OCI-LY3 (cell line): ENCODE data around the gene HABP2.

ENCODE experiments used
- H2AFZ ChIP-seq: fragments of 200-600, 300-600 bp; shearing (Covaris generic); 2 replicates; pipeline ENCODE4 v1.6.0; 2014; ENCODE audit warnings: antibody characterized with exemption, low read depth, low read length
- H3K27ac ChIP-seq: fragments of 200-600, 300-600 bp; sonication (generic); 2 replicates; pipeline ENCODE4 v1.5.1; 2014; ENCODE audit warnings: mild to moderate bottlenecking, low read length, moderate library complexity, mixed read lengths
- H3K27me3 ChIP-seq: fragments of 200-600, 300-600 bp; sonication (generic); 2 replicates; pipeline ENCODE4 v1.6.1; 2014; ENCODE audit warnings: low read depth, low read length, mixed read lengths
- H3K36me3 ChIP-seq: fragments of 200-600, 300-600 bp; sonication (generic); replicated peaks from 2 replicates; pipeline ENCODE3; 2014; ENCODE audit warnings: low read depth, low read length, mixed read lengths
- H3K4me1 ChIP-seq: fragments of 300-600, 200-600 bp; sonication (generic); 2 replicates; pipeline ENCODE4 v1.6.1; 2014; ENCODE audit warnings: low read length, mixed read lengths
- H3K4me2 ChIP-seq: fragments of 200-600, 300-600 bp; sonication (generic); 2 replicates; pipeline ENCODE4 v1.6.1; 2014; ENCODE audit warnings: low read length, mixed read lengths
- H3K4me3 ChIP-seq: fragments of 300-600, 200-600 bp; sonication (generic); 2 replicates; pipeline ENCODE4 v1.5.1; 2014; ENCODE audit warnings: antibody characterized with exemption, mild to moderate bottlenecking, low read length, moderate library complexity
- H3K79me2 ChIP-seq: fragments of 300-600, 200-600 bp; shearing (Covaris generic); 2 replicates; pipeline ENCODE4 v1.6.1; 2014; ENCODE audit warnings: mild to moderate bottlenecking, low read length, mixed read lengths
- H3K9ac ChIP-seq: fragments of 300-600, 200-600 bp; shearing (Covaris generic); 2 replicates; pipeline ENCODE4 v1.6.0; 2014; ENCODE audit warnings: mild to moderate bottlenecking, low read length, moderate library complexity
- H3K9me3 ChIP-seq: fragments of 200-600, 300-600 bp; shearing (Covaris generic); 2 replicates; pipeline ENCODE4 v1.6.1; 2014; ENCODE audit warnings: low read length, mixed read lengths; ENCODE audit not compliant: insufficient read depth
- H4K20me1 ChIP-seq: fragments of 200-600, 300-600 bp; sonication (generic); 2 replicates; pipeline ENCODE4 v1.6.1; 2016; ENCODE audit warnings: low read length, mixed read lengths; ENCODE audit not compliant: insufficient read depth
- EZH2phosphoT487 ChIP-seq: fragments of 200-600 bp; shearing (Covaris generic); IDR thresholded peaks from 2 replicates; pipeline ENCODE4 v1.6.1; 2018; ENCODE audit warnings: antibody characterized with exemption, mixed run types, low read depth
- TF ChIP-seq, protein P1 (sequence below): fragments of 200-600, 300-600 bp; sonication (generic); IDR thresholded peaks from 2 replicates; pipeline ENCODE4 v1.5.1; 2014; ENCODE audit warnings: antibody characterized with exemption, low read length, low read depth

The HABP2 gene

DNA sequence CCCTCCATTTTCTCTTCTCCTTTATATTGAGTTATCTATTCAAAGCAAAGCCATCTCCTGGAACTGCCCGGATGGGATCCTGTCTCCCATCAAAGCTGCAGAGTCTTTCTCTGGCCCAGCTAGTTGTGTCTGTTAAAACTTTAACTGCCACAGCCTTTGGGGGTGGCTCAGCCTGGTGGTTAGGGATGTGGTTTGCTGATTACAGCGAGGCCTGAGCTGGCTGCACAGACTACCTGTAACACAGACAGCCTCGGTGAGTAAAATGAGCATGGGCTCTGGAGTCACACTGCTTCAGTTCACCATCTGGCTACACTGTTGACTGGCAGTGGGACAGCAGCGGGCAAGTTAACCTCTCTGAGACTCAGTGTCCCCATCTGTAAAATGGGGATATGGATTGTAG, 18.4 kb upstream of the HABP2 start:
- H3K9ac ChIP-seq: no peak overlapping the region
- H4K20me1 ChIP-seq: no peaks in the 10 kb centered on the region
- no peak overlapping the region for H3K27ac ChIP-seq
- H3K79me2 ChIP-seq: no peaks in the 10 kb centered on the region
- H3K4me1 ChIP-seq: no peaks in the 10 kb centered on the region
- H3K9me3 ChIP-seq: no peaks in the 10 kb centered on the region
- H3K36me3 ChIP-seq: no peaks in the 10 kb centered on the region
- no peak overlapping the region for H3K4me3 ChIP-seq
- no peak overlapping the region for H3K4me2 ChIP-seq
- no peak overlapping the region for H2AFZ ChIP-seq
- no peaks in the 10 kb centered on the region for H3K27me3 ChIP-seq
- TF ChIP-seq, protein P1, sequence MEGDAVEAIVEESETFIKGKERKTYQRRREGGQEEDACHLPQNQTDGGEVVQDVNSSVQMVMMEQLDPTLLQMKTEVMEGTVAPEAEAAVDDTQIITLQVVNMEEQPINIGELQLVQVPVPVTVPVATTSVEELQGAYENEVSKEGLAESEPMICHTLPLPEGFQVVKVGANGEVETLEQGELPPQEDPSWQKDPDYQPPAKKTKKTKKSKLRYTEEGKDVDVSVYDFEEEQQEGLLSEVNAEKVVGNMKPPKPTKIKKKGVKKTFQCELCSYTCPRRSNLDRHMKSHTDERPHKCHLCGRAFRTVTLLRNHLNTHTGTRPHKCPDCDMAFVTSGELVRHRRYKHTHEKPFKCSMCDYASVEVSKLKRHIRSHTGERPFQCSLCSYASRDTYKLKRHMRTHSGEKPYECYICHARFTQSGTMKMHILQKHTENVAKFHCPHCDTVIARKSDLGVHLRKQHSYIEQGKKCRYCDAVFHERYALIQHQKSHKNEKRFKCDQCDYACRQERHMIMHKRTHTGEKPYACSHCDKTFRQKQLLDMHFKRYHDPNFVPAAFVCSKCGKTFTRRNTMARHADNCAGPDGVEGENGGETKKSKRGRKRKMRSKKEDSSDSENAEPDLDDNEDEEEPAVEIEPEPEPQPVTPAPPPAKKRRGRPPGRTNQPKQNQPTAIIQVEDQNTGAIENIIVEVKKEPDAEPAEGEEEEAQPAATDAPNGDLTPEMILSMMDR: no peak
- no peak for TF ChIP-seq EZH2phosphoT487

DNA sequence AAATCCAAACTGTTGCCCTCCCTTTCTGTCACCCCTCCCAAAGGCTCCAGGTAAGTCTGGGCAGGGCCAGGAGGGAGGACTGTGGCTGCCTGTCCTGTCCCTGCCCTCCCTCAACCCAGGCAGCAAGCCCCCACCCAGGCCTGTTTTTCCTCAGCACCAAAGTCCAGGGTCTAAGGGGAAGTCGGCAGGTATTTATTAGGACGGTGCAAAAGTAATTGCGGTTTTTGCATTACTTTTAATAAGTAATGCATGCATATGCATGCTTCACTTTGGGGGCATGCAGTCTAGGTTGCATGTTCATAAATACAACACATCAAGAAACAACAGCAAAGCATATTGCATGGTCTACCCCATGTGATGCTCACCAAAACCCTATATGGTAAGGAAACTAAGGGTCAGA, 15.2 kb upstream of the HABP2 start:
- no peaks in the 10 kb centered on the region for H3K36me3 ChIP-seq
- H3K9ac ChIP-seq: no peak overlapping the region
- H3K4me3 ChIP-seq: no peak overlapping the region
- H3K4me2 ChIP-seq: no peak overlapping the region
- no peak overlapping the region for H3K27ac ChIP-seq
- no peaks in the 10 kb centered on the region for H3K79me2 ChIP-seq
- no peak overlapping the region for H2AFZ ChIP-seq
- H4K20me1 ChIP-seq: no peaks in the 10 kb centered on the region
- no peaks in the 10 kb centered on the region for H3K27me3 ChIP-seq
- H3K9me3 ChIP-seq: no peaks in the 10 kb centered on the region
- no peaks in the 10 kb centered on the region for H3K4me1 ChIP-seq
- TF ChIP-seq, protein P1: no peak
- no peak for TF ChIP-seq EZH2phosphoT487

DNA sequence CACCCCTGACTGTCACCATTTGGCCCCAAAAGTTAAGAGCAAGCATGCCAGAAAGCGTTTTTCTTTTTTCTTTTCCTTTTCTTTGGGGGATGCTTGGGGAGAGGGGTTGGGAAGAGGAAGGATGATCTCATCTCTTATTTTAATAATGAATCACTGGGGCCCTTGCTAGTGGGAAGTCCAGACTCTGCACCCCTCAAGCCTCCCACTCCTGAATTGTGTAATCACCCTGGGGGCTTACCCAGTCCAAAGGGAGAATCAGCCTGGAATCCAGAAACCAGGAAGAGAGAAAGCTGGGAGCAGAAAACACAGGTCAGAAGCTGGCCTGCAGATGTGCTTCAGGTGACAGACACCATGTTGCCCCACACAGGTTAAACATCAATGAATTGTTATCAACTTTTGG, 14.7 kb upstream of the HABP2 start:
- no peak overlapping the region for H3K4me2 ChIP-seq
- H3K4me1 ChIP-seq: no peaks in the 10 kb centered on the region
- H3K79me2 ChIP-seq: no peaks in the 10 kb centered on the region
- H3K27me3 ChIP-seq: no peaks in the 10 kb centered on the region
- H3K4me3 ChIP-seq: no peak overlapping the region
- no peaks in the 10 kb centered on the region for H4K20me1 ChIP-seq
- no peak overlapping the region for H2AFZ ChIP-seq
- no peaks in the 10 kb centered on the region for H3K9me3 ChIP-seq
- no peak overlapping the region for H3K9ac ChIP-seq
- no peaks in the 10 kb centered on the region for H3K36me3 ChIP-seq
- H3K27ac ChIP-seq: no peak overlapping the region
- TF ChIP-seq EZH2phosphoT487: no peak
- TF ChIP-seq, protein P1: no peak

DNA sequence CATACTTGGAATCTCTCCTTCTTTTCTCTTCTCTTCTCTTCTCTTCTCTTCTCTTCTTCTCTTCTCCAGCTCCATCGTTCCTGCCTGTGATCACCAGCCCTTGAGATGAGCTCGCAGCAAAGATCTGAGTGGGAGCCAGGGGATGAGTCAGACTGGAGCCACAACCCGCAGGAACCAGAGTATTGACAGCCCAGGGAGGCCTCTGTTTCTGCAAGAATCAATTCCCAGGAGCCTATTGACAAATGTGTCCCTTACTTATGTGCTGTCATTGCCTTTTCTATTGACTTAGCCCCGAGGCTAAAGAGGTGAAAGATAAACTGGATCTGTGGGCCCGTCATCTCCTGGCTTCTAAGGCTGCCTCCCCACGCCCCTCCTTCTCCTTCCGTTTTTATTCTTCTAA, 13.1 kb upstream of the HABP2 start:
- TF ChIP-seq EZH2phosphoT487: no peak
- TF ChIP-seq, protein P1: no peak
- no peaks in the 10 kb centered on the region for H3K4me1 ChIP-seq
- H3K36me3 ChIP-seq: no peaks in the 10 kb centered on the region
- H3K27me3 ChIP-seq: no peaks in the 10 kb centered on the region
- no peak overlapping the region for H2AFZ ChIP-seq
- no peak overlapping the region for H3K9ac ChIP-seq
- H3K4me2 ChIP-seq: no peak overlapping the region
- no peak overlapping the region for H3K4me3 ChIP-seq
- H4K20me1 ChIP-seq: no peaks in the 10 kb centered on the region
- H3K27ac ChIP-seq: no peak overlapping the region
- H3K79me2 ChIP-seq: no peaks in the 10 kb centered on the region
- no peaks in the 10 kb centered on the region for H3K9me3 ChIP-seq
